ENCODE data around the gene ANKRD33.

The ANKRD33 gene

GRCh38 chr12:51921017-51921725 lies 33.3 kb downstream of the ANKRD33 start:
- FAIRE-seq, result no peak

GRCh38 chr12:51922146-51922545 lies 34.2 kb downstream of the ANKRD33 start:
- FAIRE-seq, result no peak

- FAIRE-seq, result no peak
Observed at GRCh38 chr12:51922762-51923505, 35.0 kb downstream of the ANKRD33 start.

- no peak for FAIRE-seq
Observed at GRCh38 chr12:51923506-51924365, 35.8 kb downstream of the ANKRD33 start.

- no peak for FAIRE-seq
Observed at GRCh38 chr12:51924551-51925319, 36.8 kb downstream of the ANKRD33 start.

GRCh38 chr12:51925346-51926063 lies 37.6 kb downstream of the ANKRD33 start:
- no peak for FAIRE-seq

- no peak for FAIRE-seq
Observed at GRCh38 chr12:51926064-51926632, 38.2 kb downstream of the ANKRD33 start.

GRCh38 chr12:51926718-51927117 lies 38.8 kb downstream of the ANKRD33 start:
- no peak for FAIRE-seq

- FAIRE-seq, result no peak
Observed at GRCh38 chr12:51932218-51933076, 44.5 kb downstream of the ANKRD33 start.

- FAIRE-seq, result no peak
Observed at GRCh38 chr12:51934080-51934479, 46.2 kb downstream of the ANKRD33 start.

- FAIRE-seq, result no peak
Observed at GRCh38 chr12:51937926-51938325, 50.0 kb downstream of the ANKRD33 start.

GRCh38 chr12:51938726-51939125 lies 50.8 kb downstream of the ANKRD33 start:
- no peak for FAIRE-seq

GRCh38 chr12:51941011-51941581 lies 53.2 kb downstream of the ANKRD33 start:
- no peak for FAIRE-seq
